T-cell (primary cell): ENCODE results near the gene ACSL5. TPM values are rescaled to one million over a fixed set of nuclear protein-coding genes. Genes with fewer than 3 reads are reported as not detected.
"Not testable (repeated sequence)": the region's sequence is repeated elsewhere in the genome, so short reads cannot be mapped to it uniquely, and the experiment has no call there.

Experiments used
- ATAC-seq, 4 experiments: fragments of 200-7000 bp in 3 of 4; fragments of 150-1000 bp in 1 of 4; cut with Tn5 transposase; replicated peaks in 1 of 4; 1 replicate in 3 of 4; 2 replicates in 1 of 4; pipeline ENCODE4 v1.10.0; 2021; ENCODE audit warnings: moderate library complexity in 3 of 4, mild to moderate bottlenecking in 2 of 4, moderate number of reproducible peaks in 1 of 4
- CTCF ChIA-PET, 2 donors: fragments of 300-600 bp; sonication (Branson Sonifier 250); formaldehyde crosslinking; loops; one replicate each; lab custom pipeline; 2022; ENCODE audit warnings: antibody characterized with exemption in 2 of 2; lab: Charles Lee
- POLR2A ChIA-PET, 2 donors: fragments of 300-600 bp; sonication (Branson Sonifier 250); formaldehyde crosslinking; loops; one replicate each; lab custom pipeline; 2022; ENCODE audit warnings: antibody characterized with exemption in 2 of 2; lab: Charles Lee
- DNase-seq, 35 experiments: peaks; one replicate each; pipeline versions ENCODE4 v3.0.0 to v3.0.0-alpha.2; 2013 to 2023
- H3K27ac ChIP-seq: one replicate; pipeline ENCODE4 v1.5.1; 2013; ENCODE audit warnings: low read length
- H3K27me3 ChIP-seq, 2 experiments: replicated peaks in 1 of 2; 1 replicate in 1 of 2; 2 replicates in 1 of 2; pipeline versions ENCODE4 v1.6.1 to v1.7.0; 2013; ENCODE audit warnings: low read length in 1 of 2, mixed read lengths in 1 of 2; ENCODE audit not compliant: control insufficient read depth in 2 of 2, insufficient read depth in 2 of 2; ENCODE audit errors: extremely low read depth in 1 of 2
- H3K36me3 ChIP-seq, 2 donors: 1 replicate in 1 of 2; 2 replicates in 1 of 2; pipeline versions ENCODE4 v1.6.1 to v1.7.0; 2013; ENCODE audit warnings: low read length in 1 of 2; ENCODE audit not compliant: control insufficient read depth in 2 of 2, insufficient read depth in 1 of 2; ENCODE audit errors: extremely low read depth in 1 of 2
- H3K4me1 ChIP-seq, 2 experiments: 1 replicate in 1 of 2; 2 replicates in 1 of 2; pipeline versions ENCODE4 v1.6.1 to v1.7.0; 2013; ENCODE audit warnings: low read length in 2 of 2, mixed read lengths in 1 of 2; ENCODE audit not compliant: insufficient read depth in 2 of 2, control insufficient read depth in 1 of 2; ENCODE audit errors: extremely low read depth in 1 of 2
- H3K4me3 ChIP-seq, 2 donors: 1 replicate in 1 of 2; 2 replicates in 1 of 2; pipeline versions ENCODE4 v1.5.1 to v1.7.0; 2013; ENCODE audit warnings: mild to moderate bottlenecking in 2 of 2, low read length in 1 of 2, moderate library complexity in 1 of 2; ENCODE audit not compliant: control insufficient read depth in 1 of 2; ENCODE audit errors: extremely low read depth in 1 of 2
- H3K9me3 ChIP-seq: 2 replicates; pipeline ENCODE4 v1.7.0; 2013
- H3K27ac Mint-ChIP-seq, 2 donors: one replicate each; pipeline ENCODE4 v1.8.0; 2020 to 2021; ENCODE audit warnings: mild to moderate bottlenecking in 2 of 2, mixed read lengths in 2 of 2
- H3K27me3 Mint-ChIP-seq, 2 donors: one replicate each; pipeline ENCODE4 v1.8.0; 2021 to 2022; ENCODE audit warnings: mixed read lengths in 2 of 2
- H3K36me3 Mint-ChIP-seq: one replicate; pipeline ENCODE4 v1.8.0; 2021; ENCODE audit warnings: mixed read lengths
- H3K4me1 Mint-ChIP-seq, 3 donors: one replicate each; pipeline ENCODE4 v1.8.0; 2020 to 2022; ENCODE audit warnings: mixed read lengths in 3 of 3, mild to moderate bottlenecking in 1 of 3
- H3K4me3 Mint-ChIP-seq, 3 donors: one replicate each; pipeline ENCODE4 v1.8.0; 2020 to 2022; ENCODE audit warnings: mild to moderate bottlenecking in 3 of 3, mixed read lengths in 3 of 3, moderate library complexity in 3 of 3
- H3K9me3 Mint-ChIP-seq, 3 donors: one replicate each; pipeline ENCODE4 v1.8.0; 2020 to 2022; ENCODE audit warnings: mixed read lengths in 3 of 3
- WGBS: methylation state at CpG from one replicate; pipeline ENCODE4 v1.1.5; 2013; ENCODE audit warnings: missing lambda C conversion rate; ENCODE audit not compliant: insufficient coverage; 5-methylcytosine and 5-hydroxymethylcytosine counted together
- total RNA-seq, 35 experiments: library from RNA in 6 of 35; stranded (reverse) in 6 of 35; fragments of 120-200 nt in 1 of 35; gene quantifications; one replicate each; pipeline versions ENCODE4 v1.2.1 to v1.2.4 and lab custom pipeline; 2013 to 2026

Gene ACSL5
- total RNA-seq, 5 donors from 2014 or later (not counting 1 experiment from before 2014, with no cell fraction given), result 36.0 to 48.9 (median 39.9) TPM

DNA sequence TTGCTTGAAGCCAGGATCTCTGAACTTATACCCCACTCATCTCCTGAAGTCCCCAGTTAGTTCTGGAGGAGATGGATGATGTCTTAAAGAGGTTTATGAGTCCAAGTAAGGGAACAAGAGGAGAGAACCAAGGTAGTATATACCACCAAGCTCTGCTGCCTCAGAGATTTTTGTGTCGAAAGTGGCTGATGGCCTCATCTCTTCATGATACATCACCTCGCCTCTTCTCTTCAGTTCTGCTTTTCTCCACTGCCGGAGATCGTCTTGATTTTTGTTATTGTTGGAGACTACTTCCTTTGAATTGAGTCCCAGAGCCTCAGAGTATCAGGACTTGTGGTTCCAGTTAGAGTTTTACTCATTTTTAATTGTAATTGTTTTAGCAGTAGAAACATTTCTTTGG, 75.0 kb downstream of the ACSL5 start:
- no peaks in the 10 kb centered on the region for H3K9me3 ChIP-seq
- ChIA-PET POLR2A (interaction anchor here in 1 of 2 donors (0.6 kb wide), 1 partner anchor 19 kb away, joined by 3 read pairs; no protein-coding TSS in a partner anchor), CTCF (no interaction called here)
- peaks cover 15% of the 10 kb centered on the region for H3K36me3 Mint-ChIP-seq
- WGBS, result no CpG with 5 or more reads among the region's 4 CpGs
- no peak overlapping the region for H3K27ac ChIP-seq
- H3K36me3 ChIP-seq, result peaks cover 0 to 5% of the 10 kb centered on the region in 2 donors
- H3K4me3 ChIP-seq, result no peak overlapping the region
- H3K27me3 Mint-ChIP-seq, result no peaks in the 10 kb centered on the region
- DNase-seq (no peak), ATAC-seq (no peak)
- H3K4me1 Mint-ChIP-seq, result peaks cover 45 to 66% (median 65%) of the 10 kb centered on the region in 3 donors
- peak overlapping the region; percentile 91 to 98 (median 93) for H3K4me3 Mint-ChIP-seq
- peak overlapping the region in 1 of 2 donors; percentile 54 for H3K27ac Mint-ChIP-seq
- H3K4me1 ChIP-seq, result peaks cover 12 to 13% of the 10 kb centered on the region in 2 experiments
- H3K9me3 Mint-ChIP-seq, result no peaks in the 10 kb centered on the region
- H3K27me3 ChIP-seq, result no peaks in the 10 kb centered on the region

DNA sequence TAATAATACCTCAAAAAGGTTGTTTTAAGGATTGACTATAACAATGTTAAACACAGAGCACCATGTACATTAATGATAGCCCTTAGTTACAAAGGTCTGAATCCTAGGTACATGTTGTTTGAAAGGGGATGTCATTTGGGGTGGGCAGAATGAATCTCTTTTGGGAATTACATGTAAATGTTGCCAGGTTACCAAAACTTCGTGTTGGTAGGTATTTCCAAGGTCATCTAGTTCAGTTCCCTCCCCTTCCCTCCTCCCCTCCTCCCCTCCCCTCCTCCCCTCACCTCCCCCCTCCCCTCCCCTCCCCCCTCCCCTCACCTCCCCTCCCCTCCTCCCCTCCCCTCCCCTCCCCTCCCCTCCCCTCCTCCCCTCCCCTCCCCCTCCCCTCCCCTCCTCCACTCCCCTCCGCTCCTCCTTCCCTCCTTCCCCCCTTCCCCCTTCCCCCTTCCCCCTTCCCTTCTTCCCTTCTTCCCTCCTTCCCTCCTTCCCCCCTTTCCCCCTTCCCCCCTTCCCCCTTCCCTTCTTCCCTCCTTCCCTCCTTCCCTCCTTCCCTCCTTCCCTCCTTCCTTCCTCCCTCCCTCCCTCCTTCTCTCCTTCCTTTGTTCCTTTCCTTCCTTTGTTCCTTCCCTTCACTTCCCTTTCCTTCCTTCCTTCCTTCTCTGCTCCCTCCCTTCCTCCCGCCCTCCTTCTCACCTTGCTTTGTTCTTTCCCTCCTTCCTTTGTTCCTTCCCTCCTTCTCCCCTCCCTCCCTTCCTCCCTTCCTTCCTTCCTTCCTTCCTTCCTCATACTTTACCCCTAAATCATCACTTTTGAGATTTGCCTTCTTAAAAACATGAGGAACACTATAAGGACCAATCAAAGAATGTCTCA, 81.2 kb downstream of the ACSL5 start:
- Mint-ChIP-seq H3K27ac (no peak overlapping the region), H3K4me3 (no peak overlapping the region), H3K4me1 (peaks cover 36 to 44% (median 43%) of the 10 kb centered on the region in 3 donors), H3K9me3 (no peaks in the 10 kb centered on the region), H3K36me3 (peaks cover 2% of the 10 kb centered on the region), H3K27me3 (no peaks in the 10 kb centered on the region)
- ATAC-seq (no peak), DNase-seq (no peak)
- 80% methylated on average over 1 of the region's 3 CpGs for WGBS
- Histone ChIP-seq H3K36me3 (peaks cover 0 to 4% of the 10 kb centered on the region in 2 donors), H3K27me3 (no peaks in the 10 kb centered on the region), H3K4me1 (no peaks in the 10 kb centered on the region), H3K27ac (no peak overlapping the region), H3K9me3 (no peaks in the 10 kb centered on the region), H3K4me3 (no peak overlapping the region)
- POLR2A ChIA-PET, result no interaction called here
- CTCF ChIA-PET, result no interaction called here

DNA sequence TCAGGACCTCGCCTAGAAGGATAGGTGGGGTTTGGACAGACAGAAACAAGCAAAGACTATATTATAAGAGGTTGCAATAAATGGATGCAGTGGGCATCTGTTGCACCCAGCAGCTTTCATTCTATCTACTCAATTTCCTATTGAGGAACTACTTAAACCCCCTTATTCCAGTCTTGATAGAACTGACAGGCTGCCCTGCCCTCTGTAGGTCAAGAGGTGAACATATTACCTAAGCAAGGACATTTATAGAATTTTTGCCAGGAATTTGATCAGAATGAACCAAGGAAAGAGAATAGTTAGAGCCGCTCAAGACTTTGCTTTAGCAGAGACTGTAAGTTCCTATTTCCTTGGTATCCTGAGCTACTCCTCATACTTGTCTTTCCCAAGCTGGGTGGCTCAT, 82.6 kb downstream of the ACSL5 start:
- no peaks in the 10 kb centered on the region for H3K9me3 ChIP-seq
- Mint-ChIP-seq H3K4me3 (no peak overlapping the region), H3K27ac (no peak overlapping the region), H3K27me3 (no peaks in the 10 kb centered on the region), H3K36me3 (peaks cover 6% of the 10 kb centered on the region), H3K9me3 (no peaks in the 10 kb centered on the region), H3K4me1 (peaks cover 27 to 32% (median 32%) of the 10 kb centered on the region in 3 donors)
- CTCF ChIA-PET, result interaction anchor here (0.6 to 1.5 kb wide), 4 partner anchors 22 to 1599 kb away, joined by 3 to 4 read pairs (median 4); no protein-coding TSS in a partner anchor
- H3K4me1 ChIP-seq, result no peaks in the 10 kb centered on the region
- POLR2A ChIA-PET, result interaction anchor here in 1 of 2 donors (0.5 kb wide), 1 partner anchor 1896 kb away, joined by 7 read pairs; no protein-coding TSS in a partner anchor
- no peak overlapping the region for H3K4me3 ChIP-seq
- no peak for DNase-seq
- 100% methylated on average over 1 of the region's 2 CpGs for WGBS
- H3K27ac ChIP-seq, result no peak overlapping the region
- H3K27me3 ChIP-seq, result no peaks in the 10 kb centered on the region
- H3K36me3 ChIP-seq, result peaks cover 3 to 9% of the 10 kb centered on the region in 2 donors
- no peak for ATAC-seq

DNA sequence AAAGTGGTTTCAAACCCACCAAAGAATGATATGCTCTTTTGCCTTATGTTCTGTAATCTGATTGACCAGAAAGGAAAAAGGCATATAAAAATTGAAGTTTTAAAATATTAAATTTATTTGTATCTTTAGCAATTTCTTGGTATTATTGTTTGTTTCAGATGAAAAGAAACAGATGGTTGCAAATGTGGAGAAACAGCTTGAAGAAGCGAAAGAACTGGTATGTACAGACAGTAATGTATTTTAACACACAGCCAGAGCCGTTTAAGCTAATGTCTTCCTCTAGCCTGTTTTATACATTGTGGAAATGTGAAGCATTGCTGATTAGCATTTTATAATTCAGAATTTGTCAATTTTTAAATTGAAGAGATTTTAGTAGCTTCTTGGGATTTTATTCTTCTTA, 86.5 kb downstream of the ACSL5 start:
- H3K27me3 Mint-ChIP-seq, result no peaks in the 10 kb centered on the region
- no peaks in the 10 kb centered on the region for H3K9me3 Mint-ChIP-seq
- Histone ChIP-seq H3K4me3 (no peak overlapping the region), H3K4me1 (no peaks in the 10 kb centered on the region), H3K9me3 (no peaks in the 10 kb centered on the region), H3K27ac (no peak overlapping the region), H3K27me3 (no peaks in the 10 kb centered on the region), H3K36me3 (peaks cover 5 to 26% of the 10 kb centered on the region in 2 donors)
- H3K27ac Mint-ChIP-seq, result no peak overlapping the region
- ATAC-seq, result no peak
- H3K4me1 Mint-ChIP-seq, result peaks cover 17 to 20% (median 17%) of the 10 kb centered on the region in 3 donors
- peaks cover 23% of the 10 kb centered on the region for H3K36me3 Mint-ChIP-seq
- no CpG with 5 or more reads among the region's 2 CpGs for WGBS
- POLR2A ChIA-PET, result interaction anchor here in 1 of 2 donors (0.5 kb wide), 1 partner anchor 73 kb away, joined by 3 read pairs; no protein-coding TSS in a partner anchor
- no peak overlapping the region for H3K4me3 Mint-ChIP-seq
- no peak for DNase-seq
- CTCF ChIA-PET, result interaction anchor here (0.5 to 0.7 kb wide), 2 partner anchors 12 to 146 kb away, joined by 3 to 5 read pairs; no protein-coding TSS in a partner anchor

DNA sequence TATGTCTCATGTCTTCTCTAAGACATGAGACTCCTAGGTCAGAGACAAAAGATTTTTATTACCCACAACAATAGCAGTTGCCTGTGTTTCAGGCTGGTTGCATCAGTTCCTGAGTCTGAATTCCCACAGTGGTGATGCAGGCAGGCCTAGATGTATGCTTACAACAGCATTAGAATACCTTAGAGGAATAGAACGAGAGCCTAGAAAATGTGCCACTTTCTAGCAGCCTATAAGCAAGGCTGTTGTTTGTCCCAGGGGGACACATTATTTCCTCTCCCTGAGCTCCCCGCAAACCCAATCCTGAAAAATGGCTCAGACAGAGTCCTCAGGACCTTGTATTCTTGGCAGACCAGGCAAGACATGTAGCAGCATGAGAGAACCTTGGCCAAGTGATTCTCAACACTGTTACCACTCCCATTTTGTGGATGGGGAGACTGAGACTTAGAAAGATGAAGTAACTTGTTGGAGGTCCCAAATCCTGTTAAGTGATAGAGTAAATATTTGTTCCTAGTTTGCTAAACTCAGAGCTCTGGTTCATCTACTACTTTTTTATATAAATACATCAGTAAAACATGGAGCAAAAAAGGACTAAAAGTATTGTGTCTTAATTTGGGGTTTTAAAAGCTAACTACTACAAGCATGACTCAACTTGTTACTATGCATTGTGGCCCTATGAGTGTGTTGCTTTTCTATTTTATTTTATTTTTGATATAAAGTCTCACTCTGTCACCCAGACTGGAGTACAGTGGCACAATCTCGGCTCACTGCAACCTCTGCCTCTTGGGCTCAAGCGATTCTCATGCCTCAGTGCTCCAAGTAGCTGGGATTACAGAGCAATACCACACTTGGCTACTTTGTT, 87.3 kb downstream of the ACSL5 start:
- no peak overlapping the region for H3K27ac Mint-ChIP-seq
- no peaks in the 10 kb centered on the region for H3K4me1 ChIP-seq
- ChIA-PET POLR2A (no interaction called here), CTCF (interaction anchor here in 1 of 2 donors (1.0 kb wide), 1 partner anchor 11 kb away, joined by 4 read pairs; no protein-coding TSS in a partner anchor)
- no peaks in the 10 kb centered on the region for H3K9me3 Mint-ChIP-seq
- no peak for ATAC-seq
- peaks cover 5 to 34% of the 10 kb centered on the region in 2 donors for H3K36me3 ChIP-seq
- 93% methylated on average over 3 of the region's 4 CpGs for WGBS
- no peak overlapping the region for H3K4me3 ChIP-seq
- no peak overlapping the region for H3K27ac ChIP-seq
- no peaks in the 10 kb centered on the region for H3K27me3 Mint-ChIP-seq
- H3K4me3 Mint-ChIP-seq, result no peak overlapping the region
- no peaks in the 10 kb centered on the region for H3K9me3 ChIP-seq
- peaks cover 13 to 17% (median 14%) of the 10 kb centered on the region in 3 donors for H3K4me1 Mint-ChIP-seq
- H3K27me3 ChIP-seq, result no peaks in the 10 kb centered on the region
- DNase-seq, result no peak
- peaks cover 27% of the 10 kb centered on the region for H3K36me3 Mint-ChIP-seq

DNA sequence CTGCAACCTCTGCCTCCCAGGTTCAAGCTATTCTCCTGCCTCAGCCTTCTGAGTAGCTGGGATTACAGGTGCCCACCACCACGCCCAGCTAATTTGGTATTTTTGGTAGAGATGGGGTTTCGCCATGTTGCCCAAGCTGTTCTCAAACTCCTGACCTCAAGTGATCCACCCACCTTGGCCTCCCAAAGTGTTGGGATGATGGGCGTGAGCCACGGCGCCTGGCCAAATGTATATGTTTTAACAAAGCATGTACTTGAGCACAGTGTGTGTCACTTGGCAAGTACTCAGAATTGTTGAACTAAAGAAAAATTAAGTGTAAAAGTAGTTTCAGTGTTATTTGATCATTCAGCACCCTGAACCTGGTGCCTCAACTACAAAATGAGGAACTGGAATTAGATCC, 90.2 kb downstream of the ACSL5 start:
- H3K27ac ChIP-seq, H3K4me1 Mint-ChIP-seq, H3K27me3 Mint-ChIP-seq, H3K4me1 ChIP-seq, H3K4me3 ChIP-seq, H3K9me3 Mint-ChIP-seq, H3K27me3 ChIP-seq, H3K9me3 ChIP-seq, DNase-seq, POLR2A ChIA-PET, H3K27ac Mint-ChIP-seq, H3K4me3 Mint-ChIP-seq, ATAC-seq: not testable (repeated sequence)
- WGBS, result 100% methylated on average over 3 of the region's 5 CpGs
- CTCF ChIA-PET, result interaction anchor here (0.6 to 1.9 kb wide), 2 partner anchors 8 to 321 kb away, joined by 4 to 11 read pairs; no protein-coding TSS in a partner anchor
- peaks cover 5 to 43% of the 10 kb centered on the region in 2 donors for H3K36me3 ChIP-seq
- H3K36me3 Mint-ChIP-seq, result peaks cover 36% of the 10 kb centered on the region
